HG03159 (cell line): ENCODE results near the gene MICOS13.
A peak's percentile ranks its signal among the peaks of the same experiment; 100 is the strongest.
"Not testable (repeated sequence)": the region's sequence is repeated elsewhere in the genome, so short reads cannot be mapped to it uniquely, and the experiment has no call there.

Experiments used
- ATAC-seq: cut with Tn5 transposase; IDR thresholded peaks from one replicate; pipeline ENCODE4 v1.9.1; 2021; ENCODE audit warnings: mild to moderate bottlenecking, moderate library complexity; ENCODE audit not compliant: unreplicated experiment

Gene MICOS13

GRCh38 chr19:5688262-5688881 lies 8.1 kb upstream of the MICOS13 start:
- ATAC-seq: not testable (repeated sequence)

DNA sequence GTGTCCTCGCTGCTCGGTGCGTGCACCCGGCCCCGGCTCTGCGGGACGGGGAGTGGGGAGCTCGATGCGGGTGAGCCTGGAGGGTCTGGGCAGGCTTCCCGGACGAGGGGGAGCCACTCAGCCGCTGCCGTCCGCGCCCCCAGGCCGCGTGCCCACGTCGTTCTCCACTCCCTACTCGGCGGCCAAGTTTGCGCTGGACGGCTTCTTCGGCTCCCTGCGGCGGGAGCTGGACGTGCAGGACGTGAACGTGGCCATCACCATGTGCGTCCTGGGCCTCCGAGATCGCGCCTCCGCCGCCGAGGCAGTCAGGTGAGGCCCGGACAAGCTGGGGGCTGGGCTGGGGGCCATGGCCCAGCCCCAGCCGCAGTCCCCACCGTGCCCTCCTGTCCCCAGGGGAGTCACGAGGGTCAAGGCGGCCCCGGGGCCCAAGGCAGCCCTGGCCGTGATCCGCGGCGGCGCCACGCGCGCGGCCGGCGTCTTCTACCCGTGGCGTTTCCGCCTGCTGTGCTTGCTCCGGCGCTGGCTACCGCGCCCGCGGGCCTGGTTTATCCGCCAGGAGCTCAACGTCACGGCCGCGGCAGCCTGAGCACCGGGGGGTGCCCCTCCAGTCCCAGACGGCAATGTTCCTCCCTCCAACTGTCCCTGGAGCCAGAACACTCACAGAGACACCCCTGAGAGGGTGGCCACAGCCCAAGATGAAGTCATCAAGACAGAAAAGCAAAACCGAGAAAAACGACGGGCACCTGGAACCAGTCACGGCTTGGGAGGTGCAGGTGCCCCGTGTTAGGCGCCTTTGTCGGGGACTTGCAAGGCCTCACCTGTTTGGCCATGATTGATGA lies 7.3 kb upstream of the MICOS13 start:
- ATAC-seq: no peak

- ATAC-seq: peak; percentile 46
These were observed 6.5 kb upstream of the MICOS13 start for GRCh38 chr19:5686647-5687359.

- no peak for ATAC-seq
These were observed 6.0 kb upstream of the MICOS13 start for GRCh38 chr19:5686326-5686646.

DNA sequence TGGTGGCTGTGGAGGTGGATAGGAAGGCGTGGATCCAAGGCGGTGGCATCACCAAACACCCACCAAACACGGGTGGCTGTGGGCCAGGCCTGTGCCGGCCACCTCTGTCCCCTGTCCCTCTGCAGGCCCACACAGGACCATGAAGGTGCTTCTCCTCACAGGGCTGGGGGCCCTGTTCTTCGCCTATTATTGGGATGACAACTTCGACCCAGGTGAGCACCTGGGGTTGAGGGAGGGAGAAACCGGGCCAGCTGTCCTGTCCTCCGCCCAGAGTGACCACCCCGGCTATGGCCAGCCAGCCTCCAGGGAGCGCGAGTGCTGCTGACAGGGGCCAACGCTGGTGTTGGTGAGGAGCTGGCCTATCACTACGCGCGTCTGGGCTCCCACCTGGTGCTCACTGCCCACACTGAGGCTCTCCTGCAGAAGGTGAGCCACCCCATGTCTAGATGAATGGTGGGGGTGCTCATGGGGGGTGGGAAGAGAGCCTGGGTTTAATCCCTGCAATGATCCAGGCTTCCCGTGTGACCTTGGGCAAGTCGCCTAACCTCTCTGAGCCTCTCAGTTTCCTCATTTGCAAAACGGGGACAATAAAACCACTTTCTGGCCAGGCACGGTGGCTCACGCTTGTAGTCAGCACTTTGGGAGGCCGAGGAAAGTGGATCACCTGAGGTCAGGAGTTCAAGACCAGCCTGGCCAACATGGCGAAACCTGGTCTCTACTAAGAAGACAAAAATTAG lies 4.5 kb upstream of the MICOS13 start:
- no peak for ATAC-seq

- no peak for ATAC-seq
These were observed 3.0 kb upstream of the MICOS13 start for GRCh38 chr19:5683177-5683886.

GRCh38 chr19:5682107-5682482 lies 1.8 kb upstream of the MICOS13 start:
- ATAC-seq: no peak

DNA sequence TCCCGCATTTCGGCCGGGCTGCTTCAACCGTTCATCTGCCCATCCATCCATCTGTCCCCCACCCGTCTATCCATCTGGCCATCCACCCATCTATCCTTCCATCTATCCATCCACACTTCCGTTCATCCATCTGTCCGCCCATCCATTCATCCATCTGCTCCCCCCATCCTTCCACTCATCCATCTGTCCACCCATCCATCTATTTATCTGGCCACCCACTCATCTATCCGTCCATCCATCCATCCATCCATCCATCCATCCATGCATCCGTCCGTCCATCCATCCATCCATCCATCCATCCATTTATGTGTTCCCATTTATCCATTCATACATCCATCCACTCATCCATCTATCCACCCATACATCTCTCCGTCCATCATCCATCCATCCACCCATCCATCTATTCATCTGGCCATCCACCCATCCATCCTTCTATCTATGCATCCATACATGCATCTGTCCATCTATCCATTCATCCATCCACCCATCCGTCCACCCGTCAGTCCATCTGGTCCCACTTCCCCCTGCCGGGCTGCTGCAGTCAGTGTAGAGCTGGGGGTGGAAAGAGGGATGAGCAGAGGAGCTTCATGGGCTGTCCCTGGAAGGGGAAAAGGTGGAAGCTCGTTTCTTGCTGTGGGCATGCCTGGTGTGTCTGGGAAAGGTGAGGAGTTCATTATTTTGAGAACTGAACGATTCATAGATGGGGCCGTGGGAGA lies 1.2 kb upstream of the MICOS13 start:
- ATAC-seq: no peak

DNA sequence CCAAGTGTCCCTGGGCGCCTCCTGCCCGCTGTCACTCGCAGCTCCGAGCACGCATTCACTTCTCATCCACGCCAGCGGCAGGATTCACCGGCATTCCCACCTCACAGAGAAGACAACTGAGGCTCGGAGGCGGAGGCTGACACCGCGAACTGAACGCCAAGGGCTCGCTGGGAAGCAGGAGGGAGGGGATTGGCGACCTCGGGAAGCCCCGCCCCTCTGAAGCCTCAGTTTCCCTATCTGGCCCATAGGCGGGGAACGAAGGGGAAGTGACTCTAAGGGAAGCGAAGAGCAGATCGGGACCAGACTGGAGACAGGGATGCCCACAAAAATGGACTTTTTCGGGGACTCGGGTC lies 256 bp downstream of the MICOS13 start:
- ATAC-seq: no peak

DNA sequence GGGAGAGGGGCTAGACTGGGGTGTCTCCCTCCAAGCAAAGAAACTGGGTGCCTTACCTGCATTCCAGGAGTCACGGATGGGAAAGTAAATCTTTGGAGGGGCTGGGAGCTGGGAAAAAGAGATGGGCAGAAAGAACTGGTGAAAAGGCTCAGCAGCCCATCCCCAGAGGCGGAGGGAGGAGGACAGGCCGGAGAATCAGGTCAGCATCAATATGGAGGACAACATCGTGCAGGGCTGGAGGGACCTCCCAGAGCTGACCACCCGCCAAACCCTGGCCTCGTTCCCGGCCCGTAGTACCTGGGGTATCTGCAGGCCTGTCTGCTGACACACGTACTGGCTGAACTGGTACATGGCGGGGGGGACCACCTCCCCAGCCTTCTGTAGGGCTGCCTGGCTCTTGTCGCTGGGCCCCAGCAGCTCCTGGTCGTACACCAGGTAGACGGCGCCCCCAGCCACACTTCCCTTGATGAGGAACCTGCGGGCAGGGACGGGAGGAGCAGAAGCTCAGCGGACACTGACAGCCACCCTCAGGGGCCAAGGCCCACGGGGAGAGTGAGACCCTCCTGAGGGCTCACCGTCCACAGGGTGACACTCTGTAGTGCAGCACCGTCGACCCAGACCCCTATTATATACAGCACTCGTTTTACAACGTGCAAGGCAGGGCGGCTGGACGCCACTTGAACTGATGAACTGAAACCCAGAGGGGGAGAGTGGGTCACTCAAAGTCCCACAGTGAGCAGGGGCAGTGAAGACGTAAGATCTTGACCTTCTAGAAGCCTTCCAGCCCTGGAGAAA lies 830 bp downstream of the MICOS13 start:
- ATAC-seq: no peak

DNA sequence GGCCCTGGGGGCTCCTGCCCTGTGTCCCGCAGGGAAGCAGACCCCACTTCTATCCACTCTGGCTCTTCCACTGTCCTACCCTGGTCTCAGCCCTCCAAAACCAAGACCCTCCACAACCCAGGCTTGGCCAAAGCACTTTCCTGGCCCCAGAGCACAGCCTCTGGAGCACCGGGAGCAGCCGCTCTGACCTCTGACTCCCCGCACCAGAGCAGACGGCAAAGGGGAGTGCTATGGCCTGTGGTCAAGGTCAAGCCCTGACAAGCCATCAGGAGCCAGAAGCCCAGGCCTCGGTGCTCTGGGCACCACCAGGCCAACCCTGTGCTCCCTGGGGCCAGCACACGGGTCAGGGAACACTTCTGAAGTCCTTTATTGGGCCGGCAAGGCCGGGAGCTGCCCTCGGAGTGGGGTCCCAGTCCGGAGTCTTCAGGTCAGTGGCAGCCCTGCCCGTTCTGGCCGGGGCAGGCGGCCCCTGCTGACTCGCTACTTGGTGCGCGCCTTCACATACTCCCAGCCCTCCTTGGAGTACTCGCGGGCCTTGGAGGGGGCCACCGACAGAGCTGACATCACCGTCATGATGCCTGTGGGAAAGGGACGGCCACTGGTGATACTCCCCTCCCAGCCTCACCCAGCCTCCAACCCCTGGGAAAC lies 2.1 kb downstream of the MICOS13 start:
- no peak for ATAC-seq

GRCh38 chr19:5677580-5677979 lies 2.7 kb downstream of the MICOS13 start:
- ATAC-seq: no peak

GRCh38 chr19:5677136-5677535 lies 3.2 kb downstream of the MICOS13 start:
- ATAC-seq: no peak

DNA sequence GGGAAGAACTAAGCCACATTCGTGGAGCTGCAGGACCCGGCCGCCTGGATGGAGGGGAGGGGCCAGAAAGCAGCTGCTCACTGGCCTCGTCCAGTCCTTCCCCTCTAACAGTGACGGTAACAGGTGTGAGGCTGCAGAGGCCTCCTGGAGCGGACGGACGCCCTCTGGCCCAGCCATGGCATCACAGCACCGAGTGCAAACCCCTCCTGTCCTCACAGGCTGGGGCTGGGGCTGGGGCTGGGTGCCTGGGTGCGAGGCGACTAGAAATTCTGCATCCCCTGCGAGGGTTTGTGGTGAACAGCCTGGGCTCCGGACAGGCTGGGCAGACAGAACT lies 3.6 kb downstream of the MICOS13 start:
- no peak for ATAC-seq

DNA sequence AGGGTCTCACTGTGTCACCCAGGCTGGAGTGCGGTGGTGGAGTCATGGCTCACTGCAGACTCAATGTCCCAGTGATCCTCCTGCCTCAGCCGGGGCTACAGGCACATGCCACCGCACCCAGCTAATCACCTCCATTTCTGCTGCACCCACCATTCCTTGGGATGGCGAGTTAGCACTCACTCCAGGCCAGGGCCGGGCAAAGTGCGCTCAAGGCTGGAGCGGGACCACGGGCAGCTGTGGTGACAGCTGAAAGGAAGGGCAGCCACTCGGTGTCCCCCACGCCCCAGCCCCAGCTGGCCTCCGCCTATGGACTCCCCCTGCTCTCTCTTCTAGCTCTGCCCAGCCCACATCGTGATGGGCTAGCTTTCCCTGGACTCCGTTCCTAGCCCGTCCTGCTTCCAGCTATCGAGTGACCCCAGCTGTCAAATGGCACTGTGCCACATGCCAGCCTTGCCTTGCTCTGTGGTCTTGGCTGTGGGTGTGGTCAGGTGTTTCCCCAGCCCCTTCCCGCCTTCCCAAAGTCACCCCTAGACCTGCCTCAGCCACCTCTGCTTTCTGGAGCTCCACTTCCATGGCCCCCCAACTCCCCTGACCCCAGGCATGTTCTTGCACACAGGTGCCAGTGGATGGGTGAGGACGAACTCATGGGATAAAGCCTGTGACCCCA lies 4.1 kb downstream of the MICOS13 start:
- ATAC-seq: no peak

GRCh38 chr19:5674714-5675113 lies 5.6 kb downstream of the MICOS13 start:
- ATAC-seq: no peak

DNA sequence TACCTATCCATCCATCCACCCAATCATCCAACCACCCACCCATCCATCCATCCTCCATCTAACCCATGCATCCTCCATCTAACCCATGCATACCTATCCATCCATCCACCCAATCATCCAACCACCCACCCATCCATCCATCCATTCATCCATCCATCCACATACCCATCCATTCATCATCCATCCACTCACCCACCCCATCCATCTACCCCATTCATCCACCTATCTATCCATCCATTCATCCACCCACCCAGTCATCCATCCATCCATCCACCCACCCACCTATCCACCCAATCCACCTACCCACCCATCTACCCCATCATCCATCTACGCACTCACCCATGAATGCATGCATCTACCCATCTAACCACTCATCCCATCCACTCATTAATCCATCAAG lies 6.6 kb downstream of the MICOS13 start:
- no peak for ATAC-seq

DNA sequence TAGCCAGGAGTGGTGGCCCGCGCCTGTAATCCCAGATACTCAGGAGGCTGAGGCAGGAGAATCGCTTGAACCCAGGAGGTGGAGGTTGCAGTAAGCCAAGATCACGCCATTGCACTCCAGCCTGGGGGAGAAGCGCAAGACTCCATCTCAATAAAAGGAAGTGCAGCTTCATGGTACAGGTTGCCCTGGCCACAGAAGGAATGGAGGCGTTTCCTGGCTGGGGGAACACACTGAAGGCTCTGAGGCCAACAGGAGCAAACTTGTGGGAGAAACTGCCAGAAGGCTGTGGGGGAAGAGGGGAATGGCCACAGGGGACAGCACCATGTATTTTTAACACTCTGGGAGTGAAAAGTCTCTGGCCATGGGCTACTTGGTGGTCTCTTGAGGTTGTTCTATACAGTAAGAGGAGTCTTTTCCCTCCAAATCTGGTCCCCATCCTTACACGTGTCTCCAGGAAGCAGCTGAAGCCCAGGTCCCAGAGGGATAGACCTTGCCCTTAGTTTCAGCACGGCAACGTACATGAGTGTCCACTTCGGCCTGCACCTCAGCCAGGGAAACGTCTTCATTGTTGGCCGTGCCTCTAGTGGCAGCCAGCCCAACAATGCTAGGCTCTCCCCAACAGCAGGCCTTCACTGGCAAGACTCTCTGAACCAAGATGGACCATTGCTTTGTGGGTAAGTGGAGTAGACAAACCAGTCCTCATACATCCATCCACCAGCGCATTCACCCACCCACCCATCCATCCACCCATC lies 7.4 kb downstream of the MICOS13 start:
- no peak for ATAC-seq
